HG03520 (cell line): Measurements from ENCODE around the gene ADGRF1.
A peak's percentile ranks its signal among the peaks of the same experiment; 100 is the strongest.
"Not testable (repeated sequence)": the region's sequence is repeated elsewhere in the genome, so short reads cannot be mapped to it uniquely, and the experiment has no call there.

Experiments
- ATAC-seq: cut with Tn5 transposase; IDR thresholded peaks from one replicate; pipeline ENCODE4 v1.9.1; 2021; ENCODE audit warnings: mild to moderate bottlenecking, moderate library complexity; ENCODE audit not compliant: unreplicated experiment

ADGRF1 gene

DNA sequence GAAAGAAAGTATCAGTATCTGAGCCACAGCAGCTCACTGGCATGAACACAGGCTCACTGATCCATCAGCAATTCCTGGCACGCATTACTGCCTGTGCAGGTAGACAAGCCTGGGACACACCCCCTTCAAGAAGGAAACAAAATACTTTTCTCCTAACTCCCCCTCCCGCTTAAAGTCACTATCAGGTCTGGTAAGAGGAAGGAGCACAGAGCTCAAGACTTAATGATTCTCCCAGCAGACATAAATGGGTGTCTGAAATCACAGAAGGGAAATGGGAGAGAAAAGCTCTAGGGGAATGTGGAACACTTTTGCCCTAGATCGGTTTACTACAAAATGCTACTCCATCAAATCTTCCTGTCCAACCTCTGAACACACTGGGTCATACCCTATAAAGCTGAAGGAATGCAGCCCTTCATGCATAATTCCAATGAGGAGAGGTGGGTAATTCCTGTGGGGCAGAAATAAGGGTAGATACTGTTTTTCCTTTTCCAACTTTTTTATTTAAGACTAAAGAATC lies at the start of gene ADGRF1:
Gene ADGRF1 (minus strand): TSS at position 58 of the 517 bp plus-strand sequence. CDS start 13,271 bp downstream, outside the sequence.
- ATAC-seq = no peak

DNA sequence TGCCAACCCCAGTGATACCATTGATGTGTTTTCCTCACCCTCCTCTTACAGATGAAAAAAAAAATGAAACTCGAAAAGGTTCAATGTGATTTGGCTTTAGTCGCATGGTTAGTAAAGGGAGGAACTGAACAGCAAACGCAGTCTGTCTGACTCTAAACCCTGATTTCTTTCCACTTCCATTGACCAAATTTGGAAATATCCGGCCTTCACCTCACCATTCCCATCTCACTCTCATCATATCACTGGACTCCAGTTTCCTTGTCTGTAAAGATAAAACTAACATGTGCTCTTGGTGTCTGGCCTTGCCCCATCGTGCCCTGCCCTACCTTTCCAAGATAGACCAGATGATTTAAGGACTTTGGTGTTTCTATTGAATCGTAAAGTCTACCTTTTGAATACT lies 48.7 kb upstream of the ADGRF1 start:
- no peak for ATAC-seq

DNA sequence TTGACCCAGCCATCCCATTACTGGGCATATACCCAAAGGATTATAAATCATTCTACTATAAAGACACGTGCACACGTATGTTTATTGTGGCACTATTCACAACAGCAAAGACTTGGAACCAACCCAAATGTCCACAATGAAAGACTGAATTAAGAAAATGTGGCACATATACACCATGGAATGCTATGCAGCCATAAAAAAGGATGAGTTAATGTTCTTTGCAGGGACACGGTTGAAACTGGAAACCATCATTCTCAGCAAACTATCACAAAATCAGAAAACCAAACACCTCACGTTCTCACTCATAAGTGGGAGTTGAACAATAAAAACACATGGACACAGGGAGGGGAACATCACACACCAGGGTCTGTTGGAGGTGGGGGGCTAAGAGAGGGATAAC lies 47.3 kb upstream of the ADGRF1 start:
- ATAC-seq = not testable (repeated sequence)

DNA sequence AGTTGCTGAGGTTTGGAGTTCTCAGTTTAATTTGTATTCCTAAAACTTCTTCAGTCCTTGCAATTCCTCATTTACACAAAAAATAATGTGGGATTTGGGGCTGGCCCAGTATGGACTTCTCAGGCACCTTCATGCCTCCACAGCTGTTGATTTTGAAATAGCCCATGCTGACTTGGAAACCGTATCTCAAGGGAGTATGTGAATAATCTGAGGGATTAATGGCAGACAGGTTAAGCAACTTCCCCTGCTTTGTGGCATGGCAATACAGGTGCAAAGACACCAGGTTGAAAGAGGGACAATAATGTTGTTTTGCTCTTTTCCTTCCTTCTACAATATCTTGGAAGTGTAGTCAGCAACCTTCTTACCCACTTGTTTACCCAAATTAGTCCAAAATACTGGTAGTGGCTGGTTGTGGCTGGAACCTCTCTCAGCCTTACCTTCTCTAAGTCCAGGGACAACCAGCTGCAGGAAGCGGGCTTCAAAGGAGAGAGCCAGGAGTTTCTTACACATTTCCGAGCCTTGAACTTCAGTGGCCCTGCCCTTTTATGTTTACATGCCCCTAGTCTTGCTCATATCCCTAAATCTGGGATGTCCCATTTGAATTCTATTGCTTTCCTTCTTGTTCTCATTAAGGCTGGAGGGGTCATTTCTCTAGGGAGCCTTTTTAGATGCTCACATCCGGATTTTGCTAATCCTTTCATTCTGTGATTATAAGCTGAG lies 44.1 kb upstream of the ADGRF1 start:
- no peak for ATAC-seq

DNA sequence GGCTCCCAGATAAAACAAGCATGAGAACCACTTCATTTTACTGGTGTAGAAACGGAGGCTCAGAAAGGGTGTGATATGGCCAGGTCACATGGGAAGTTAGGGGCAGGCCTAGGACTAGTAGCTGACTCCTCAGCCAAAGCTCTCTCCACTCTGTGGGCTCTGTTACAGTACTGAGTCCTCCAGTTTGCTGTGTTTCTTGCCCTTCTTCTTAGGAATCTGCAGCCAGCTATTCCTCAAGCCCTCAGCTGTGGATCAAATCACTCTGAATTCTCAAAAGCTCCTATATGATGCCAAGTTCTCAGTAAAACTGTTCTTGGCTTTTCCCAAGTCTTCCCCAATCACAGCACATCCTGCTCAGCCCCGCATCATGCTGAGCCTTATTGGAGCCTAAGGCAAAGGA lies 42.5 kb upstream of the ADGRF1 start:
- no peak for ATAC-seq

DNA sequence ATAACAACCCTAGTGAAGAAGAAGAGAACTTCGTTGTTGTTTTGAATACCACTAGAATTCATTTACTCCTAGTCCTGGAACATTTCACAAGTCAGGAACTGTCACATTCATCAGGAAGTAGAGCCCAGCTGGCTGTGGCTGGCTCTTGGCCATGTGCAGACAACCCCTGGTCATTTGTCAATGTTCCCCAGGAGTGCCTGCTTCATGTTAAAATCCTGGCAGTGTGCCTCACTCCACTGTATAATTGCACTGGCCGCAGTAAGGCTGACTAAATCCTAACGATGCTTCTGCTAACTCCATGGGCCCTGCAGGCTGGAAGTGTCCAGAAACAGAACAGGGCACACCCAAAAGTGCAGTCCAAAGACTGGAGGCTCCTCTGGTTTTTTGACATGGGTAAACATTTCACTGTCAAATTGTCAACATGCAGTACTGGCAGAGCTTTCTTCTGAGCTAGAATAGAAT lies 41.5 kb upstream of the ADGRF1 start:
- no peak for ATAC-seq

DNA sequence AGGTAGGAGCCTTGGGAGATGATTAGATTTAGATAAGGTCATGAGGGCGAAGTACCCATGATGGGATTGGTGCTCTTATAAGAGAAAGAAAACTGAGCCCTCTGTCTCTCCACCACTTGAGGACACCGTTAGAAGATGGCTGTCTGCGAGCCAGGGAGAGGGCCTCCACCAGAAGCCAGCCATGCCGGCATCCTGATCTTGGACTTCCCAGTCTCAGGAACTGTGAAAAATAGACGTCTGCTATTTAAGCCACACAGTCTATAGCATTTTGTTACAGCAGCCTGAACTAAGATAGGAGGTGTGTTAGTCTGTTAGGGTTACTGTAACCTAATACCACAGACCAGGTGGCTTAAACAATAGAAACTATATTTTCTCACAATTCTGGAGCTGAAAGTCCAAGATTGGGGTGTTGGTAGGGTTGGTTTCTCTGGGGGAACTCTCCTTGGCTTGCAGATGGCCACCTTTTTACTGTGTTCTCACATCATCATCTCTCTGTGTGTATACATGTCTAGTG lies 38.0 kb upstream of the ADGRF1 start:
- ATAC-seq = no peak

DNA sequence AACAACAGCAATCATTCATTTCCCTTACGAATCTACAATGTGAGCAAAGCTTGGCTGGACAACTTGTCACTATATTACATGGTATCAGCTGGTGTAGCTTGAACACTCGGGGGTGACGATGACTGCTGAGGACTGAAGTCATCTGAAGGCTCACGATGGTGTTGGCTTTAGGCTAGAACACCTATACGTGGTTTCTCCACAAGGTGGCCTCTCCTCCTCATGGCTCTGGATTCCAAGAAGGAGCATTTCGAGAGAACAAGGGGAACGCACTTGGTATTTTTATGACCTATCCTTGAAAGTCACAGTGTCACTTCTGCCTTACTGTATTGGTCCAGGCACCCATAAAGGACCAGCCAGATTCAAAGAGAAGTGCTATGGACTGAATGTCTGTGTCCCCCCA lies 37.5 kb upstream of the ADGRF1 start:
- no peak for ATAC-seq

DNA sequence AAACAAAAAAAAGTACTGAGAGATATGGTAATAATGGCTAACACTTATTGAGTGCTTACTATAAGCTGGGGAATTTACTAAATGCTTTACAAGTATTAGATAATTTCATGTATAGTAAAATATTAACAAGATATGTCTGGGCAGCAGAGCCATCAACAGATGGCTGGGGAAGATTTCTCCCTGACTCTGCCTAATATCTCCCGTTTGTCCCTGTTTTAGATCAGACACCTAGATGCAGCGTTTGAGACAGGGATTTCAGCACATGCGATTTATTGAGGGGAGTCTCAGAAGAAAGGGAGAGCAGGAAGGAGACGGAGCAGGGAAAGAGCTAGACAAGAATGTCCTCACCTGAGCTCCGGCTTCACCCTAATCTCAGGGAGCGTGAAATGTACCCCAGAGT lies 36.9 kb upstream of the ADGRF1 start:
- ATAC-seq = no peak

DNA sequence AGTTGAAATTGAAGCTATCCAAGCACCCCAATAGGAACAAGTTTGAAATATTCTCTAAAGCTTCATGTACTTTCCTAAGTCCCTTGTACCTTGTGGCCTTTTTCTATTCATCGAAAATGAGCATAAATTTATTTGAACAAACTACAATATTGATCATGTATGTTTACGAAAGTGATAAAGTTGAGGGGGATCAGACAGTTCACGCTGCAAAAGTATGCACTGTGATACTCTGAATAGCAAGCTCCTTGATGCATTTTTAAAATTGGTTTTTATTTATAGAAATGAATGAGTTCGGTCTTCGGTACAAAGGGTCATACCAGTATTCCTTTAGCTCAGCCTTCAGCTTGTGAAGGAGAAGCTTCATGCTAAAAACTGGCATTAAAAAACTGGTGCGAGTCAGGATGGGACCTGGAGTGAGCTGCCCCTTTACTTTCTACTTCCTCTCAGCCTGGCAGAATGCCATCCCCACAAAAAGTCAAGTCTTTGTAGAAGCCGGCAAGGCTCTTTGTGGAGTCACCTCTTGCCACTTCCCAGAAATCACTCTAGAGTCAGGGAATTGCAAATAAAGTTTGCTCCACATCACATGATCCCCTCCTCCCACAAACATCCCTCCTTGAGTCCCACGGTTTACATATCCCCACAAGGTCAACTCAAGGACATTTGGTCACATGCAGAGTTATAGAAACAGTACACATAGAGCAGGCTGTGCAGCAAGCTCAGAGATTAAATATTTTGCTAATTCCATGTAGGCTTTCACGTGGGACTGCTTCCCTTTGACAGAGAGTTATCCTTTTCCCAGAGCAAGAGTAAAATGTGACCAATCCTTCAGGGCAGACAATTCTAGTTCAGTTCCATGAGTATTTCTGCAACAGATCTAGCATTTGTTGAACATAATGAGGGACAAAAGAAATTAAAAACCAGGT lies 34.6 kb upstream of the ADGRF1 start:
- no peak for ATAC-seq

DNA sequence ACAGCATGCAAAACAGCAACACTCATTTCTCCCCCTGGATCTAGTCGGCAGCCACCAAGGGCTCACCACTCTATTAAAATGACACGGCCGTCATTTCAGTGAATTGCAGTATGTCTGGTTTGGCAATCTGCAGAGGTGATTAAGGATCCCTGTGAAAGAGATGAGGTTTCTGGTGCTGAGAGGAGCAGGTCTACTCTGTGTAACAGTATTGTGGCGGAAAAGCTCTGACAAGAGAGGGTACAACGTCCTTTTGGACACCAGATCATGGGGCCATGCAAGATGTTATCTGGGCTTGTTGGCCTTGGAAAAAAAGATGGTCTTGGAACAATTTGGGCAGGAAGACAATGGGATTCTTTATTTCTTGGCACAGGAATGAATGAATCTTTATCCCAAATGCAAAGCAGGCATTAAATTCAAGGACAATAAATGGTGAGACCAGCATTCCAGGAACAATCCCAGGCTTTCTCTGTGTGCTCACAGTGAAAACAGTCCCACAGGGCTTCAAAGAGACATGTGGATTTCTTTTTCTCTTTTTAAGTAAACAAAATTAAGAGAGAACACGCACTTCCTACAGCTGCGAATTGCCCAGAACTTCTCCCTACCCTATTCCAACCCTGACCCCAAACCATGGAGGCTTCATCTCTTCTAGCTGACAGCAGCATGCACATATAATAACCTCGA lies 33.7 kb upstream of the ADGRF1 start:
- no peak for ATAC-seq

DNA sequence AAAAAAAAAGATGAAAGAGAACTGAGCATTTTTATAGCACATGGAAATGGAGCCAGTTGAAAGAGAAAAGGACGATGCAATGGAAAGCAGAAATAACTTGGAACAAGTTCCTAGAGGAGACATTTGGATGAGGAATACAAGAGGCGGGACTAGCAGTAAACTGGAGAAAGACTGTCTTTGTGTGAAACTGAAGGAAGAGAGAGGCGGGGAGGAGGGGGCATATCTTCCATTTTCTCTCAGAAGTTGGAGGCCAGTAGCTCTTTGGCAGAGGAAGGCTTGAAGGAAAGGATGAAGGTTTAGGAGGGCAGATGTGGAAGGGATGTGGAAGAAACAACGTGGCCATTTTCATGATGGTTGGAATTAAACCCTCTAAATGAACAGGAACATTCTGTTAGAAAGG lies 33.0 kb upstream of the ADGRF1 start:
- no peak for ATAC-seq

DNA sequence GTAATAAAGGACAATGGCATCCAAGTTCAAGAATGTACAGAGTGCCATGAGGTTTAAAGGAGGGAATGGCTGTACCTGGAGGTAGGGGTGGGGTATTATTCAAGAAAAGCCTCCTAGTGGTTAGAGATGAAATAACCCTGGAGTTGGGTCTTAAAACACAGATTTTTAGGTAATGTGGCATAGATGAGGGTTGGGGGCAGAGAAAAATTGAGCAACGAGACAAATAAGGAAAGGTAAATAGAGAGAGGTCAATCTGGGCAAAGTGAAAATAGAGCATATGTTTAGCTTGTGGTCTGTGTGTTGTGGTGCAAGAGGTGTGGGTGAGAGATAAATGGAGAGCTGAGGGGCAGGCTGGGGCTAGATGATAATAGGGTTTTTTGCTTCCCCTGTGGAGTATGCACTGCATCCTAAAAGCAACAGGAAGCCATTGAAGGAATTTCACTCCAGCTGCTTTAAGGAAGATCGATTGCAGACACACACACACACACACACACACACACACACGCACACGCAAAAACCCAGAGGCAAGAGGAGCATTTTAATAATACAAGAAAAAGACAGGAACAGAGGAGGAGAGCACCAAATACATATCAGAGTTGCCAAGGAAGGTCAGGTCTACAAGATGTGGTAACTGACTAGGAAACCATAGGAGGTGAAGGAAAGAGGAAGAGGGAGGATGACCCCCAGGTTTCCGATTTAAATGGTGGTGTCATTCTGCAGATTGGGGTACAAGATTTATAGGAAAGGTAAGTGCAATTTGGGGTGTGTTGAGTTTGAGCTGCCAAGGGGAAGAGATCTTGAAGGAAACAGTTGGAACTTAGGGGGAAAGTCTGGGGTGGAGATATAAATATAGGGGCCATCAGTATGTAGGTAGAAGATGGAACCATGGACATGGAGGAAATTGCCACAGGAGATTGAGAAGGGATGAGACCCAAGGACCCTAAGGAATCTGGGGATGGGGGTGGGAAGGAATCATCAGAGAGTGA lies 31.3 kb upstream of the ADGRF1 start:
- ATAC-seq = no peak

DNA sequence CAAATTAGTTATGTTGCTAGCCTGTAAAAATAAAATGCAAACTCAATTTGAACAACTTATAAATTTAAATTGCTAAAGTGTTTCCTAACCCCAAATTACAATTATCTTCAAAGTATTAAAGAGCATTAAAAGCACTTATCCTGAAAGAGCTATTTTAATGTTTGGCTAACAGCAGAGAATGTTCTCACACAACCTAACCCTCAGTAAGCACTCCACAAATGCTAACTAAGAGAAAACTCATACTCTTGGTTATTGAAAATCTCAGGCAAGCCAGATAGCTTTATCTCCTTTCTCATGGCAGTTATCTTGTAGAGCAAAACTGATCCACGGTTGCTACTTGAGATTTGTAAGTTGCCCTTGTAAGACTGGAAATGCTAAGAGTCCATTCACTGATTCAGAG lies 30.5 kb upstream of the ADGRF1 start:
- ATAC-seq = no peak

DNA sequence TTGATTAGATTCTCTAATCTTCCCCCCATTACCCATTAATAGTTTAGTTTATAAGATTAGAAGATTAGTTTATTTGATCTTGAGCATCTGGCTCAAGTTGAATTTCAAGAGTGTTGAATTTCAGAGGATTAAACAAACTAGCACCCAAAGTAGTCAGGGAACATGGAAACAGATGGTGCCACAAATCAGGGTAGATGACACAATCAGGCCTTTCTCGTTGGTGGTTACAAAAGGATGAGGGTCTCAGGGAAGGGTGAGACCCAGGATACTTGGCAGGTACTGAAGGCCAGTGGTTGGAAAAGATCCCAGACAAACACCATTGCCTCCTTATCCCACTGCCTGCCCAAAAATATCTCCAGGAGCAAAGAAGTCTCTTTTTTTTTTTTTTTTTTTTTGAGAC lies 29.5 kb upstream of the ADGRF1 start:
- ATAC-seq = no peak

DNA sequence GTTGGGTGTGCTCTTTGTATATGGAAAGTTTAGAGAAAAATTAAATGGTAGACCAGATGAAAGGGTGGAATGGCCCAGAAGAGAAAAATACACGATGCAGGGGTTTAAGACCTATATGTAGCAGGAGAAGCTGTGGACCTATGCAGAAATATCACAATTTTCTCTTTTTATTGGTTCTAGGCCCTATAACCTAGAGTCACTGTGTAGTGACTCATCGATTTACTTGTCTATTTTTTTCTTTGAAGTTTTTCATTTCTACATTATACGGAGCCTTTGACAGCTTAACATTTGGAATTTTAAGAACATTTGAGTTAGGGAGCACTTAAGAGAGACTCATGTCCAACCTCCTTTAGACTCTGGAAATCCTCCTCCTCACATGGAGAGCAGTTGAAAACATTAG lies 28.3 kb upstream of the ADGRF1 start:
- no peak for ATAC-seq

DNA sequence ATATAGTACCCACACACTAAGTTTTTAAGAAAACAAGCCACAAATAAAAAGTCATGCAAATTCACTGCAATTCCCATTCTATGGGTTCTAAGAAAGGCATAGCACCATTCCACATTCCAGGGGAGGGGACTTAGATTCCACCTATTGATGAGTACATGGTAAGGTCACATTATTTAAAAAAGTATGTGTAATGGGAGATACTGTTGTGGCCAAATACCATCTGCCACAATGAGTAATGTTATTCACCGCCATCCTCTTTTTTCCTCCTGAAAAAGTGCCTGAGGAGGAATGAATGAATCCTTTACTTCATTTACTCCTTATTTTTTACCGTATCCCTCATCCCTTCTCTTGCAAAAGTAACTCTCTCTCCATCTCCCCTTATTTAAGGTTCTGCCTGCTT lies 27.0 kb upstream of the ADGRF1 start:
- ATAC-seq = no peak

DNA sequence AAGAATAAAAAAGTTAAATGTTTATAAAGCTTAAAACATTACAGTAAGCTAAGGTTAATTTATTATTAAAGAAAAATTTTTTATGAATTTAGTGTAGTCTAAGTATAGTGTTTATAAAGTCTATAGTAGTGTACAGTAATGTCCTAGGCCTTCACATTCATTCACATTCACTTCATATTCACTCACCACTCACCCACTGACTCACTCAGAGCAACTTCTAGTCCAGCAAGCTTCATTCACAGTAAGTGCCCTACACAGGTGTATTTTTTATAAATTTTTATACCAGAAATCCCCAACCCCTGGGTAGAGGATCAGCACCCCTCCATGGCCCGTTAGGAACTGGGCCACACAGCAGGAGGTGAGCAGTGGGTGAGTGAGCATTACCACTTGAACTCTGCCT lies 24.3 kb upstream of the ADGRF1 start:
- no peak for ATAC-seq

DNA sequence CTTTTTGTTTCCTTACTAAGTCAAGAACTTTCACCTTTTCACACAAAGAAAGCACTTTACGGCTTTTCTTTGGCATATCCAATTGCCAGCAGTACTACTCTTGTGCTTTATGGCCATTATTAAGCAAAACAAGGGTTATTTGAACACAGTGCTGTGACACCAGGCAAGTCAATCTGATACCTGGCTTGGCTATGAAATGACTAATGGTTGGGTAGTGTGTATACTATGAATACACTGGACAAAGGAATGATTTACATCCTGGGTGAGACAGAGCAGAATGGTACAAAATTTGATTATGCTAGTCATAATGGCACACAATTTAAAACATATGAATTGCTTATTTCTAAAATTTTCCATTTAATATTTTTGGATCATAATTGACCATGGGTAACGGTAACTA lies 22.1 kb upstream of the ADGRF1 start:
- peak; percentile 65 for ATAC-seq

DNA sequence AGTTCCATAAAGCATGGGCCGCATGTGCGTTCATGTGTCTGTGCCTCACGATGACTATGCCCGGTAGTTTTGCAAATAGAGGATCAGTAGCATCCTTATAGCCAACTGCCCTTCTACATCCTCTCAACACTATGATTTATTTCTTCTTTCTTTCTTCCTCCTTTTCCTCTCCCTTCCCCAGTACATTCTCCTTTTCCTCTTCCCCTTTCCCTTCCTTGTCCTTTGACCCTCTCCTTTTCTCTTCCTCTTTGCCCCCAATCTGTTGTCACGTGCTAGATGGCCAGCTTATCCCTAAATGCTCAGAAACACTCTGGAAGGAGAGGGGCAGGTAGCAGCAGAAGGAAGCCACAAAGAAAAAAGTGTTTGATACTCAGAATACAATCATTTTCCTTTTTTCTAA lies 20.2 kb upstream of the ADGRF1 start:
- ATAC-seq = no peak
